Epithelial cell of prostate (primary cell): ENCODE results near the gene RYR3.
A peak's percentile ranks its signal among the peaks of the same experiment; 100 is the strongest.

Experiments used
- DNase-seq: peaks from one replicate; pipeline ENCODE4 v3.0.0-alpha.2; 2011; ENCODE audit warnings: low read depth, low spot score
- H3K27ac ChIP-seq: fragments of 450-650 bp; 2 replicates; pipeline ENCODE4 v1.5.1; 2017; ENCODE audit warnings: mild to moderate bottlenecking

RYR3 gene

DNA sequence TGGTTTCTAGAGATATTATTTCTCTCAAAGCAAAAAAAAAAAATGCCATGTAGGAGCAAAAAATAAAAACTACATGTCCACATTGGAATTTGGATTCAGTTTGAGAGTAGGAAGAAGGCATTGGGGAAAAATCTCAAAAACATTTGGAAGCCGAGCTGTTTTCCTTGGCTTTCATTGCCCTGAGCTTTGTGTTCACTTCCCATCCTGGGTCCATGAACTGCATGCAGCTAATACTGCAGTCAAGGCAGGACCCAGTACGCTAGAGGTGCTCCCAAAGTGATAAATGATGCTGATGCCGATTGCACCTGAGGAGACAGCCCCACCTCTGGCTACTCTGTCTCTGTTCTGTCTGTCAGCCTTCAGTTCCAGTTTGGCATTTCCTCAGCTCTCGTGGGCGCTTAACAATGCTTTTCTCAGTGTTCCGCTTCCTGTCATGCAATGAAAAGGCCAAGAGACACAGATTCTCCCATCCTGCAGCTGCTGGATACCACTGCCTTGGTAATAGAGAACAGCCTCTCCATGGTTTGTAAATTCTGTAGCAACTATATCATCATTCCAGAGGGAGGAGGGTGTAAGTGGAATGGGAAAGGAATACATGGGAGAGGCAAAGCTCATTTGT is 181.8 kb downstream of the RYR3 start:
- no peak overlapping the region for H3K27ac ChIP-seq
- no peak for DNase-seq

DNA sequence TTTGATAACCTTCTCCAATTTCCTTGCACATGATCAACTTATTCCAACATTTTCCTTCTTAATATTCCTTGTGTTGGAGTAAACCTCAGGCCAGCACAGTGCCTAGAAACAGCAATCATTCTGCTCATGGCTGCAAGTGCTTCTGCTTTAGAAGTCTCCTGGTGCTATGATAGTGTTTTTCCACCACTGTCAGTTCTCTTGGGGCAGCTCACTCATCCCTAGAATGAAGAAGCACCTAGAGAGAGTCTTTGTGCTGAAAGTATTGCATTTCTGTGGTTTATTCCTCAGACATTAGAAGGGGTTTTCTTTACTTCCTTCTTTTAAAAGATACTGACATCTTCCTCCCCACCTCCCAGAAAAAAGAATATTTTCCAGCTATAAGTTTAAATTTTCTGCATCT is 183.5 kb downstream of the RYR3 start:
- DNase-seq: no peak
- no peak overlapping the region for H3K27ac ChIP-seq

GRCh38 chr15:33500432-33501195 is 189.8 kb downstream of the RYR3 start:
- DNase-seq: no peak
- H3K27ac ChIP-seq: no peak overlapping the region

- no peak overlapping the region for H3K27ac ChIP-seq
- no peak for DNase-seq
Observed at GRCh38 chr15:33503681-33504080, 192.9 kb downstream of the RYR3 start.

- no peak overlapping the region for H3K27ac ChIP-seq
- no peak for DNase-seq
Observed at GRCh38 chr15:33506781-33507296, 196.1 kb downstream of the RYR3 start.

GRCh38 chr15:33508703-33509102 is 197.9 kb downstream of the RYR3 start:
- no peak for DNase-seq
- H3K27ac ChIP-seq: no peak overlapping the region

DNA sequence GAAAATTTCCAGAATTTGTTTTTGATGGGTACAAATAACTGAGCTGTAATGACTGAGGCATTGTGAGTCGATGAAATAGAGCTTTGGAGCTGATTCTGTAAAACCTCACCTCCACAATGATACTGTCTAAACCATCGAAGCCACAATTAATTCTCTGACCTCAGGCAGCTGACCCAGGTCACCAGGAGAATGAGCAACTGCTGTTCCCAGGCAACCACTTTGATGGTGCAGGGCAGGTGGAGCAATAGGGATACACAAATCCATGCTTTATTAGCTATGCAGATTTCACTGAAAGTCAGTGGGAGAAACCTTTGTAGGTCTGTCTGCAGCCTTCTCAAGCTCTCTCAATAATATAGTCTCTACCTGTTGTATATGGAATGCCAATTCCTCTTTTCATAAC is 204.4 kb downstream of the RYR3 start:
- DNase-seq: no peak

GRCh38 chr15:33516563-33516962 is 205.8 kb downstream of the RYR3 start:
- no peak for DNase-seq
- H3K27ac ChIP-seq: no peak overlapping the region

More for the DNA sequence above, 204.4 kb downstream of the RYR3 start:
- H3K27ac ChIP-seq: no peak overlapping the region

DNA sequence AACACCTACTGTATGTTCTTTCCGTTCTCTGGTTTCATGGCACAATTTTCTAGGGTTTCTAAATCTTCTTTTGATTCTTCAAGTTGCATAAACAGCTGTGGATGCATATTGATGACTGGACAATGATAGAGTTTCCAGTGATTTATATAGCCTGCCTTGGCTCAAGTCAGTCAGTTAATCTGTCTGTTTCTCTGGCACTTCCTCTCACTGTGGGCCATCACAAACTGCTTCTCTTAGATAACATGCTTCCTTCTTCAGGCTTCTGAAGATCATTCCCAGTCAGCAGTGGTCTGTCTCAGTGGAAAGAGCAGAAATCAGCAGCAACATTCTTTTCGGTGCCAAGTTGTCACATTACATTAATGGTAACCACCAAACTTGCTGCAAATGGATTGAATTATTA is 207.2 kb downstream of the RYR3 start:
- H3K27ac ChIP-seq: no peak overlapping the region
- DNase-seq: no peak

GRCh38 chr15:33518421-33518820 is 207.7 kb downstream of the RYR3 start:
- DNase-seq: no peak
- no peak overlapping the region for H3K27ac ChIP-seq

GRCh38 chr15:33524274-33524673 is 213.5 kb downstream of the RYR3 start:
- H3K27ac ChIP-seq: no peak overlapping the region
- DNase-seq: no peak

DNA sequence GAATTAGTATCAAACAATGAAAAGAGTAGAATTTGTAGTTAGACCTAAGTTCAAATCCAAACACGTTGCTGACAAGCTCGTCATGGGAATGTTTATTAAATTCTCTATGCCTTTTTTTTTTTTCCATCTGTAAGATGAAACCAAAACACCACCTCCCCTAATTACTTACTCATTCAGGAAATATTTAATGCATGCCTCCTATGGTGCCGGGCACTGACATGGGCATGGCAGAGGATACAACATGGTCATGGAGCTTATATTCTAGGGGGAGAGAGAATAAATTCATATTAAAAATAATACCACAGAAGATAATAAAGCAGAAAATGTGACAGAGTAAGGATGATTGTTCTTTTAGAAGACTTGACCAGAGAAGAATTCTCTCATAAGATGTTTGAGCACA is 215.8 kb downstream of the RYR3 start:
- no peak overlapping the region for H3K27ac ChIP-seq
- DNase-seq: no peak

DNA sequence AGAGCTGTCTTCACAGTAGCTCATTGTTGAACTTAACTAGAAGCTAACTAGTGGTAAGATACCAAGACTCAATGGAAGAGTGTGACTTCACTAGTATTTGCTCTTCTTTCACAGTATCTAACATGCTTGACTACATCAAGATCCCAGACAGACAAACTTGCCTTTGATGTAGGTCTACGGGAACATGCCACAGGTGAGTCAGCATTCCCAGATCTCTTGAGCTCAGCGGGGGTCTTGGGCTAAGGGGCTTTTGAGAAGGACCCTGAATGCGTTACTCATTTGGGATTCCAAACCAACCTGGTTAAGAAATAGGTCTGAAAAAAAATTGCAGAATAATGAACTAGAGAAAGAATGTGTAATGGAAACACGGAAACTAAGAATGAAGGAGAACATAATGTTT is 222.4 kb downstream of the RYR3 start:
- H3K27ac ChIP-seq: no peak overlapping the region
- no peak for DNase-seq

GRCh38 chr15:33534642-33535041 is 223.9 kb downstream of the RYR3 start:
- H3K27ac ChIP-seq: no peak overlapping the region
- DNase-seq: no peak

DNA sequence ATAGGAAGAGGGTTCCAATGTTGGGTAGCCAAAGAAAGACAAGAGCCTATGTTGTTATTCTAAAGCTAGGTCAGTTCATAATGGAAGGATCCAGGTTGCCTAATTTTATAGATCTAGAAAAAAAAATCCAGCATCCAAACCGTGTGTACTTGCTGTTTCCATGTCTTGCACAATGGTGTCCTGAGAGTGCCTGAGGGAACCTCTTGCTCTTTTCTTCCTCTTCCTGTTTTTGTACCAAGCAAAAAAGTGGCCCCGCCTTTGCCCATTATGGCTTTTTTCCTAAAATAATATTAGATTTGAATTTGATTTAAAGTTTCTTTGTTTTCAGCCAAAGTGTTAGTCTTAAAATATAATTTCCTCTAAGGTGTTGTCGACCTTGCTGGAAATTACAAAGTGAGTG is 224.4 kb downstream of the RYR3 start:
- no peak for DNase-seq
- H3K27ac ChIP-seq: no peak overlapping the region

- no peak overlapping the region for H3K27ac ChIP-seq
- DNase-seq: no peak
Observed at GRCh38 chr15:33539825-33540573, 229.2 kb downstream of the RYR3 start.

DNA sequence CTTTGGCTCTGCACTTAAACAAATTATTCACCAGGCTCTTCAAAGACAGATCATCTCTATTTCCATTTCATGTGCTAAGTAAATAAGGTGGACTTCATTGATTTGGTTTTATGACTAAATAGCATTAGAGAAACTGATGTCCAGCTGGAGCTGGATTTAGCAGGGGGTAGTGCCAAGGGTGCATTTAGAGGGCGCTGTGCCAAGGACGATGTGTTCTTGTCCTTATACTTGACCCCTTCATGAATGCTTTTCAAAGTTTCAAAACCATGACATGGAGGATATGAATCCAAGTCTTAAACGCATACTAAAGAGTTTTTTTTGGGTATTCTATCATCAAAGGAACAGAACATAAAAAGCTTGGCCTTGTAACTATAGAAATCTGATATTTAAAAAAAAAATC is 233.2 kb downstream of the RYR3 start:
- DNase-seq: no peak
- H3K27ac ChIP-seq: no peak overlapping the region

DNA sequence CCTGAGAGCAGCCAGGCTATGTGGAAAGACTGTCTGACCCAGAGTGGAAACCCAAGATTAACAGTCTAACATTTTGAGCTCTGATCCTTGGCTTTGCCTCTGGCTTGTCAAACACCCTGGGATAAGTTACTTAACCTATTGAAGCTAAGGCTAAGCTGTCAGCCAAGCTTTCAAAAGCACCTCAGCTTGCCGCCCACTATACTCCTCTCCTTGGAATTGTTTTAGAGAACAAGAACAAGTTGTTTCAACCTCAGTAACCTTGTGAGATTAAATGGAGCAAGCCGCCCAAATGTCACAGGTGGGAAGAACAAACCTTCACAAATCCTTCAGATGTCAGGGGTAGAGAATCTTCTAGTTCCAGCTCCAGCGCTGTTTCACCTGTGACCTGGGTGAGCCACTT is 235.1 kb downstream of the RYR3 start:
- H3K27ac ChIP-seq: no peak overlapping the region
- DNase-seq: no peak

GRCh38 chr15:33547876-33548275 is 237.1 kb downstream of the RYR3 start:
- H3K27ac ChIP-seq: no peak overlapping the region
- peak; percentile 5 for DNase-seq

- no peak overlapping the region for H3K27ac ChIP-seq
- DNase-seq: no peak
Observed at GRCh38 chr15:33551860-33552259, 241.1 kb downstream of the RYR3 start.

DNA sequence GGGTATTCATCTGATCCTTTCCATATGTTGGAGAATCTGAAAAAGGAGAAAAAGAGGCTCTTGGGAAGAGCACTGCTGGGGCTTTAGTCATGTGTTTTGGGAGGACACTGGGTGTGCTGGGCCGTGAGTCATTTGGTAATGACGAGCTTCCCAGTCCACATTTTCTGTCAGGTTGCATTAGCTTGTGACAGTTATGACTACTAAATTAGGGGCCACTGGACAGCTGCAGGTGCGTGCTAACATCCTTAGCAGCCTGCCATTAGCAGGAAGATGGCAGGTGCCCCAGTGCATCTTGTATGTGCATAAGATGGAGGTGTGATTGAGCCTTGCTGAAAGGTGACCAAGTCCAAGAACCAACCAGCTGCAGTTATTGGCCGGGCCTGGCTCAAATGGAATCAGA is 242.4 kb downstream of the RYR3 start:
- DNase-seq: no peak
- no peak overlapping the region for H3K27ac ChIP-seq
